A549 (cell line): ENCODE data around the gene LSG1. TPM values are rescaled to one million over a fixed set of nuclear protein-coding genes. Genes with fewer than 3 reads are reported as not detected.

Source experiments
- ATAC-seq, 2 experiments: fragments of 200-7000 bp in 1 of 2; fragments of >200 bp in 1 of 2; cut with Nextera tagmentation in 1 of 2; cut with Tn5 transposase in 1 of 2; 3 replicates each; pipeline versions ENCODE4 v1.8.0 to v1.9.1; 2018 to 2020; ENCODE audit warnings: mild to moderate bottlenecking in 1 of 2, moderate library complexity in 1 of 2
- CTCF ChIA-PET: fragments of 300-600 bp; sonication (Branson Sonifier 250); formaldehyde crosslinking; extraction: SDS; loops from one replicate; lab custom pipeline; 2021; ENCODE audit warnings: antibody characterized with exemption, inconsistent platforms; lab: Yijun Ruan, JAX
- POLR2A ChIA-PET: fragments of 350-600 bp; formaldehyde crosslinking; extraction: SDS; loops from one replicate; lab custom pipeline; 2021; ENCODE audit warnings: antibody characterized with exemption, inconsistent platforms; lab: Yijun Ruan, JAX
- DNase-seq, 2 experiments: peaks; one replicate each; pipeline versions ENCODE4 v3.0.0 to v3.0.0-alpha.2; 2011 to 2016; ENCODE audit warnings: low read depth in 1 of 2, low spot score in 1 of 2
- FAIRE-seq: peaks from 2 replicates; lab custom pipeline; 2011; peaks lifted over from hg19 to GRCh38; lab: Jason Lieb, UNC
- H3K27ac ChIP-seq, 2 experiments: fragments of >200 bp; sonication (Bioruptor Twin); formaldehyde crosslinking; 3 replicates each; pipeline ENCODE4 v1.5.1; 2016 to 2017
- H3K4me1 ChIP-seq: fragments of >200 bp; sonication (Bioruptor Twin); formaldehyde crosslinking; 3 replicates; pipeline ENCODE4 v1.6.1; 2016
- H3K4me2 ChIP-seq: fragments of >200 bp; sonication (Bioruptor Twin); formaldehyde crosslinking; 3 replicates; pipeline ENCODE4 v1.6.1; 2016
- H3K4me3 ChIP-seq: fragments of >200 bp; sonication (Bioruptor Twin); formaldehyde crosslinking; 3 replicates; pipeline ENCODE4 v1.5.1; 2016
- H3K9me3 ChIP-seq: fragments of >200 bp; sonication (Bioruptor Twin); formaldehyde crosslinking; 3 replicates; pipeline ENCODE4 v1.6.1; 2016
- CBX8 ChIP-seq: fragments of 200-600 bp; sonication (generic); IDR thresholded peaks from 2 replicates; pipeline ENCODE4 v1.6.1; 2016
- CEBPB ChIP-seq, 2 experiments: fragments of >200 bp in 1 of 2; sonication (Bioruptor Twin) in 1 of 2; formaldehyde crosslinking in 1 of 2; IDR thresholded peaks; 2 replicates each; pipeline ENCODE4 v1.6.1; 2012 to 2016
- CHD2 ChIP-seq: fragments of 150-350 bp; IDR thresholded peaks from 2 replicates; pipeline ENCODE4 v1.6.1; 2014; ENCODE audit warnings: low read length; ENCODE audit not compliant: partially characterized antibody
- EHMT2 ChIP-seq: fragments of 200-600 bp; sonication (generic); IDR thresholded peaks from 2 replicates; pipeline ENCODE4 v1.6.1; 2016; ENCODE audit warnings: antibody characterized with exemption, low read depth, mild to moderate bottlenecking, moderate library complexity
- FOSB ChIP-seq: fragments of 250-450 bp; sonication (Bioruptor Pico); IDR thresholded peaks from 2 replicates; pipeline ENCODE4 v1.5.0; 2020; ENCODE audit warnings: mild to moderate bottlenecking, moderate library complexity
- HDAC2 ChIP-seq: fragments of 200-600 bp; sonication (generic); IDR thresholded peaks from 2 replicates; pipeline ENCODE4 v1.6.1; 2016
- HOXB13 ChIP-seq: fragments of 250-450 bp; sonication (Bioruptor Pico); IDR thresholded peaks from 2 replicates; pipeline ENCODE4 v1.5.0; 2020; ENCODE audit warnings: low read depth, mild to moderate bottlenecking, moderate library complexity
- JUNB ChIP-seq: fragments of >200 bp; sonication (Bioruptor Twin); formaldehyde crosslinking; IDR thresholded peaks from 2 replicates; pipeline ENCODE4 v1.6.1; 2016
- MAFK ChIP-seq: fragments of 450-650 bp; IDR thresholded peaks from 2 replicates; pipeline ENCODE4 v1.6.1; 2014; ENCODE audit not compliant: partially characterized antibody
- MAZ ChIP-seq: fragments of 150-350 bp; IDR thresholded peaks from 2 replicates; pipeline ENCODE4 v1.6.1; 2014; ENCODE audit warnings: antibody characterized with exemption, low read depth, low read length, borderline replicate concordance
- MYC ChIP-seq: IDR thresholded peaks from 2 replicates; pipeline ENCODE4 v1.6.1; 2012; ENCODE audit warnings: mild to moderate bottlenecking, inconsistent platforms, low read length, improper control_type of control experiment, borderline replicate concordance
- NFE2L2 ChIP-seq: fragments of 150-350 bp; conservative IDR thresholded peaks from 2 replicates; pipeline ENCODE4 v1.6.1; 2014; ENCODE audit warnings: low read length
- NR3C1 ChIP-seq: fragments of >200 bp; sonication (Bioruptor Twin); formaldehyde crosslinking; IDR thresholded peaks from 3 replicates; pipeline ENCODE4 v1.6.1; 2017
- POLR2A ChIP-seq: IDR thresholded peaks from 2 replicates; pipeline ENCODE4 v1.6.1; 2012; ENCODE audit warnings: mild to moderate bottlenecking, low read length
- POLR2AphosphoS2 ChIP-seq: conservative IDR thresholded peaks from 2 replicates; pipeline ENCODE4 v1.6.1; 2012; ENCODE audit warnings: low read length, improper control_type of control experiment, inconsistent platforms
- RAD21 ChIP-seq, 2 experiments: fragments of >200 bp in 1 of 2; sonication (Bioruptor Twin) in 1 of 2; formaldehyde crosslinking in 1 of 2; IDR thresholded peaks in 1 of 2; conservative IDR thresholded peaks in 1 of 2; 2 replicates in 1 of 2; 3 replicates in 1 of 2; pipeline ENCODE4 v1.6.1; 2012 to 2018; ENCODE audit warnings: inconsistent platforms in 1 of 2
- RARB ChIP-seq: fragments of 250-450 bp; sonication (Bioruptor Pico); IDR thresholded peaks from 2 replicates; pipeline ENCODE4 v1.8.0; 2021; ENCODE audit warnings: mild to moderate bottlenecking, moderate library complexity
- RCOR1 ChIP-seq: fragments of 150-350 bp; IDR thresholded peaks from 2 replicates; pipeline ENCODE4 v1.6.1; 2014; ENCODE audit warnings: antibody characterized with exemption, low read length, low read depth
- RFX5 ChIP-seq: fragments of 450-650 bp; IDR thresholded peaks from 2 replicates; pipeline ENCODE4 v1.7.1; 2014; ENCODE audit warnings: antibody characterized with exemption, mild to moderate bottlenecking, moderate library complexity
- RNF2 ChIP-seq: fragments of 200-600 bp; sonication (generic); IDR thresholded peaks from 2 replicates; pipeline ENCODE4 v1.6.1; 2016; ENCODE audit warnings: low read depth, mild to moderate bottlenecking, antibody characterized with exemption, moderate library complexity, borderline replicate concordance
- SMC3 ChIP-seq: fragments of >200 bp; sonication (Bioruptor Twin); formaldehyde crosslinking; IDR thresholded peaks from 3 replicates; pipeline ENCODE4 v1.6.1; 2018; ENCODE audit warnings: inconsistent platforms
- ZC3H11A ChIP-seq: fragments of 450-650 bp; IDR thresholded peaks from 2 replicates; pipeline ENCODE4 v1.6.1; 2014; ENCODE audit warnings: antibody characterized with exemption, mild to moderate bottlenecking
- WGBS: methylation state at CpG from one replicate; pipeline ENCODE4 v1.1.6; 2017; ENCODE audit errors: missing lambda C conversion rate; 5-methylcytosine and 5-hydroxymethylcytosine counted together
- polyA plus RNA-seq, 4 experiments: library from polyadenylated mRNA; depleted of rRNA in 3 of 4; stranded (reverse); fragments of >200 nt; fragmentation: RNase III in 1 of 4; extraction: RNeasy Plus Mini Kit Qiagen cat#74134 plus additional on column Dnase treatment in 1 of 4; gene quantifications; 2 replicates in 3 of 4; 3 replicates in 1 of 4; pipeline ENCODE4 v1.2.3, GENCODE V29; 2011 to 2017
- TF ChIP-seq, protein P1 (sequence below): fragments of 200-600 bp; sonication (generic); IDR thresholded peaks from 2 replicates; pipeline ENCODE4 v1.6.1; 2016; ENCODE audit warnings: antibody characterized with exemption, mild to moderate bottlenecking, moderate library complexity
- TF ChIP-seq, protein P2 (sequence below): IDR thresholded peaks from 2 replicates; pipeline ENCODE4 v1.6.1; 2012
- TF ChIP-seq, protein P3 (sequence below): fragments of 250-450 bp; sonication (Bioruptor Pico); IDR thresholded peaks from 2 replicates; pipeline ENCODE4 v1.5.0; 2021; ENCODE audit warnings: mild to moderate bottlenecking, moderate library complexity, borderline replicate concordance
- TF ChIP-seq, protein P4 (sequence below): IDR thresholded peaks from 2 replicates; pipeline ENCODE4 v1.6.1; 2012
- TF ChIP-seq, protein P5 (sequence below): fragments of 250-450 bp; sonication (Bioruptor Pico); IDR thresholded peaks from 2 replicates; pipeline ENCODE4 v1.5.0; 2020; ENCODE audit warnings: low read depth, mild to moderate bottlenecking, moderate library complexity

The LSG1 gene
- polyA plus RNA-seq, 2 of the 4 experiments (the other 2 are of a cell fraction), result 37.4 to 70.3 TPM

DNA sequence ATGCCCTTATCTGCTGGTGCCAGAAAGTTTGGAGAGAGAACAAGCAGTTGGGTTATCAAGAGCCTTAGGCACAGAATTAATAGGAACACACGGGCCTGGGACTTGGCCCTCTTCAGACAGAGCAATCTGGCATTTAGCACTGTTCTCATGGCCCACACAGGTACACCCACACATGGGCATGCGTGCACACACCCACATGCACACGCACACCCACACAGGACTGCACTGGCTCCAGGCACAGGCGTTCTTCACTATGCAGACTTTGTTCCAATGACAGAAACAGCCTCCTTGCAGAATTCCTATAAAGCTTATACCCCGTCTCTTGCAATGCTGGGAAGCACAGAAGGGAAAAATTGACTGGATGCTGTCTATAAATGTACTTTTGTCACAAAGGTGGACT is 75.1 kb downstream of the LSG1 start:
- Histone ChIP-seq H3K4me3 (no peak overlapping the region), H3K27ac (peak overlapping the region; percentile 97 to 99; a peak in 5 of 6 replicates), H3K9me3 (no peaks in the 10 kb centered on the region), H3K4me2 (no peak overlapping the region), H3K4me1 (peaks cover 68% of the 10 kb centered on the region)
- TF ChIP-seq MYC (no peak), HDAC2 (no peak), CBX8 (no peak), CHD2 (no peak), JUNB (no peak), SMC3 (no peak), EHMT2 (no peak), ZC3H11A (no peak), NFE2L2 (no peak)
- TF ChIP-seq, protein P1, sequence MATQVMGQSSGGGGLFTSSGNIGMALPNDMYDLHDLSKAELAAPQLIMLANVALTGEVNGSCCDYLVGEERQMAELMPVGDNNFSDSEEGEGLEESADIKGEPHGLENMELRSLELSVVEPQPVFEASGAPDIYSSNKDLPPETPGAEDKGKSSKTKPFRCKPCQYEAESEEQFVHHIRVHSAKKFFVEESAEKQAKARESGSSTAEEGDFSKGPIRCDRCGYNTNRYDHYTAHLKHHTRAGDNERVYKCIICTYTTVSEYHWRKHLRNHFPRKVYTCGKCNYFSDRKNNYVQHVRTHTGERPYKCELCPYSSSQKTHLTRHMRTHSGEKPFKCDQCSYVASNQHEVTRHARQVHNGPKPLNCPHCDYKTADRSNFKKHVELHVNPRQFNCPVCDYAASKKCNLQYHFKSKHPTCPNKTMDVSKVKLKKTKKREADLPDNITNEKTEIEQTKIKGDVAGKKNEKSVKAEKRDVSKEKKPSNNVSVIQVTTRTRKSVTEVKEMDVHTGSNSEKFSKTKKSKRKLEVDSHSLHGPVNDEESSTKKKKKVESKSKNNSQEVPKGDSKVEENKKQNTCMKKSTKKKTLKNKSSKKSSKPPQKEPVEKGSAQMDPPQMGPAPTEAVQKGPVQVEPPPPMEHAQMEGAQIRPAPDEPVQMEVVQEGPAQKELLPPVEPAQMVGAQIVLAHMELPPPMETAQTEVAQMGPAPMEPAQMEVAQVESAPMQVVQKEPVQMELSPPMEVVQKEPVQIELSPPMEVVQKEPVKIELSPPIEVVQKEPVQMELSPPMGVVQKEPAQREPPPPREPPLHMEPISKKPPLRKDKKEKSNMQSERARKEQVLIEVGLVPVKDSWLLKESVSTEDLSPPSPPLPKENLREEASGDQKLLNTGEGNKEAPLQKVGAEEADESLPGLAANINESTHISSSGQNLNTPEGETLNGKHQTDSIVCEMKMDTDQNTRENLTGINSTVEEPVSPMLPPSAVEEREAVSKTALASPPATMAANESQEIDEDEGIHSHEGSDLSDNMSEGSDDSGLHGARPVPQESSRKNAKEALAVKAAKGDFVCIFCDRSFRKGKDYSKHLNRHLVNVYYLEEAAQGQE, result no peak
- no peak for DNase-seq
- WGBS, result 87% methylated on average over 3 of the region's 5 CpGs
- CTCF ChIA-PET, result interaction anchor here (1.0 to 5.9 kb wide), 4 partner anchors 12 to 125 kb away, joined by 3 to 60 read pairs (median 4); partner anchors contain the start of gene TMEM44
- POLR2A ChIA-PET, result interaction anchor here (0.6 kb wide), 1 partner anchor 18 kb away, joined by 3 read pairs; no protein-coding TSS in a partner anchor
- ATAC-seq, result no peak
- FAIRE-seq, result no peak

DNA sequence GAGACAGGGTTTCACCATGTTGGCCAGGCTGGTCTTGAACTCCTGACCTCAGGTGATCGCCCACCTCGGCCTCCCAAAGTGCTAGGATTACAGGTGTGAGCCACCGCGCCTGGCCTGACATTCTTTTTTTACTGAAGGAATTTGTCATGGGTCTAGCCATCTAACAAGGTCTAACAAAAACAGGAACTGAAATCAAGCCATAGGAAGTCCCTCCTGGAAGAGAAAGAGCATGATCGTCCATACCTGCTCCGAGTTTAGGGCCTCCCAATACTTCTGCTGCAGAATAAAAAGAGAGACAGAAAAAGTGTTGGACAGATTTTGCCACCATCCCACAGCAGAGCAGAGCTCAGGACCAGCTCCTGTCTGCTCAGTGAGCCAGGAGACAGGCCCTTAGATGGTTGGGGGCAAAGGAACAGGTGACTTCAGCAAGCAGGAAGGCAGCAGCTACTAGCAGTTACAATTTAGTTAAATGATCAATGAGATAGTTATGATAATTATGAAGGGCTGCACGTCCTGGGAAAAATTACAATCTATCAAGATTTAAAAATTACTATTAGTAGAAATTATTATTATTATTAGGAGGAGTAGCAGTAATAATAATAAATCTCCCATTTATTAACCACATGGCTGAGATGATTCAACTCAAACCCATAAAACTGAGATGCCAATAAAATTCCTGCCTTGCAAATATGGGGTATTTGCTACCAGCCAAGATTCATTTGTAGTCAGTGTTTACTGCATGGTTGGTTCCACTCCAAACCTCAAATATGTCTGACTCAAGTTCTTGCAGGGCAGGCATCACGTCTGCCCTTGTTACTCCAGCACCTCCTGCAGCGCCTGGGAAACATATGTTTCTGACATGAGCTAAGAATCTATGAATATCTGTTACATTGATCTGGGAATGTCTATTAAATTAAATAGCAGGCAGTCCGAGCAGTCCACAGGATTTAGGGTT is 78.9 kb downstream of the LSG1 start:
- Histone ChIP-seq H3K4me3 (no peak overlapping the region), H3K4me2 (peak overlapping the region; percentile 83), H3K27ac (peak overlapping the region; percentile 91 to 96), H3K4me1 (peaks cover 42% of the 10 kb centered on the region), H3K9me3 (no peaks in the 10 kb centered on the region)
- ChIA-PET CTCF (interaction anchor here (1.1 to 5.9 kb wide), 9 partner anchors 8 to 248 kb away, joined by 3 to 60 read pairs (median 10); no protein-coding TSS in a partner anchor), POLR2A (interaction anchor here (1.1 kb wide), 2 partner anchors 9 to 15 kb away, joined by 3 to 5 read pairs; no protein-coding TSS in a partner anchor)
- ATAC-seq, result peak; percentile 85
- WGBS, result 61% methylated on average over 10 of the region's 10 CpGs
- peak; percentile 76 to 91 for DNase-seq
- FAIRE-seq, result no peak
- TF ChIP-seq HOXB13 (CRISPR knock-in tag) (no peak), POLR2AphosphoS2 (no peak), CBX8 (no peak), CEBPB (IDR thresholded peaks at IDR 0.05) (peak; percentile 54 to 81; a peak in 3 of 4 replicates), RCOR1 (no peak), NR3C1 (no peak), MAFK (peak; percentile 31), HDAC2 (no peak), NFE2L2 (no peak), EHMT2 (no peak), FOSB (CRISPR knock-in tag) (no peak), MAZ (no peak), RFX5 (no peak), RNF2 (no peak), RARB (CRISPR knock-in tag) (0 out of 2 replicates have a peak, but pooled peaks have one; percentile 37), RAD21 (conservative IDR thresholded peaks at IDR 0.05 in 1 of 2, IDR thresholded peaks at IDR 0.05 in 1 of 2) (peak; percentile 7 to 33; a peak in 3 of 5 replicates), POLR2A (no peak)
- TF ChIP-seq, protein P2, sequence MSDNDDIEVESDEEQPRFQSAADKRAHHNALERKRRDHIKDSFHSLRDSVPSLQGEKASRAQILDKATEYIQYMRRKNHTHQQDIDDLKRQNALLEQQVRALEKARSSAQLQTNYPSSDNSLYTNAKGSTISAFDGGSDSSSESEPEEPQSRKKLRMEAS, result peak; percentile 67
- TF ChIP-seq, protein P3, sequence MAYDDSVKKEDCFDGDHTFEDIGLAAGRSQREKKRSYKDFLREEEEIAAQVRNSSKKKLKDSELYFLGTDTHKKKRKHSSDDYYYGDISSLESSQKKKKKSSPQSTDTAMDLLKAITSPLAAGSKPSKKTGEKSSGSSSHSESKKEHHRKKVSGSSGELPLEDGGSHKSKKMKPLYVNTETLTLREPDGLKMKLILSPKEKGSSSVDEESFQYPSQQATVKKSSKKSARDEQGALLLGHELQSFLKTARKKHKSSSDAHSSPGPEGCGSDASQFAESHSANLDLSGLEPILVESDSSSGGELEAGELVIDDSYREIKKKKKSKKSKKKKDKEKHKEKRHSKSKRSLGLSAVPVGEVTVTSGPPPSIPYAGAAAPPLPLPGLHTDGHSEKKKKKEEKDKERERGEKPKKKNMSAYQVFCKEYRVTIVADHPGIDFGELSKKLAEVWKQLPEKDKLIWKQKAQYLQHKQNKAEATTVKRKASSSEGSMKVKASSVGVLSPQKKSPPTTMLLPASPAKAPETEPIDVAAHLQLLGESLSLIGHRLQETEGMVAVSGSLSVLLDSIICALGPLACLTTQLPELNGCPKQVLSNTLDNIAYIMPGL (CRISPR knock-in tag), result no peak
- TF ChIP-seq, protein P4, sequence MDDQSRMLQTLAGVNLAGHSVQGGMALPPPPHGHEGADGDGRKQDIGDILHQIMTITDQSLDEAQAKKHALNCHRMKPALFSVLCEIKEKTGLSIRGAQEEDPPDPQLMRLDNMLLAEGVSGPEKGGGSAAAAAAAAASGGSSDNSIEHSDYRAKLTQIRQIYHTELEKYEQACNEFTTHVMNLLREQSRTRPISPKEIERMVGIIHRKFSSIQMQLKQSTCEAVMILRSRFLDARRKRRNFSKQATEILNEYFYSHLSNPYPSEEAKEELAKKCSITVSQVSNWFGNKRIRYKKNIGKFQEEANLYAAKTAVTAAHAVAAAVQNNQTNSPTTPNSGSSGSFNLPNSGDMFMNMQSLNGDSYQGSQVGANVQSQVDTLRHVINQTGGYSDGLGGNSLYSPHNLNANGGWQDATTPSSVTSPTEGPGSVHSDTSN, result peak; percentile 65; the same call in 1 of the 2 replicates
- TF ChIP-seq, protein P5, sequence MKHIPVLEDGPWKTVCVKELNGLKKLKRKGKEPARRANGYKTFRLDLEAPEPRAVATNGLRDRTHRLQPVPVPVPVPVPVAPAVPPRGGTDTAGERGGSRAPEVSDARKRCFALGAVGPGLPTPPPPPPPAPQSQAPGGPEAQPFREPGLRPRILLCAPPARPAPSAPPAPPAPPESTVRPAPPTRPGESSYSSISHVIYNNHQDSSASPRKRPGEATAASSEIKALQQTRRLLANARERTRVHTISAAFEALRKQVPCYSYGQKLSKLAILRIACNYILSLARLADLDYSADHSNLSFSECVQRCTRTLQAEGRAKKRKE, result no peak
